GM23248 (cell line): ENCODE data around the gene NMT1. TPM values are rescaled to one million over a fixed set of nuclear protein-coding genes. Genes with fewer than 3 reads are reported as not detected.
"Not testable (repeated sequence)": the region's sequence is repeated elsewhere in the genome, so short reads cannot be mapped to it uniquely, and the experiment has no call there.

Experiments used
- DNase-seq: peaks from one replicate; pipeline ENCODE4 v3.0.0-alpha.2; 2015
- H2AFZ ChIP-seq: fragments of 200-600 bp; sonication (generic); 2 replicates; pipeline ENCODE4 v1.6.1; 2016; ENCODE audit warnings: antibody characterized with exemption
- H3F3A ChIP-seq: fragments of 200-600 bp; sonication (generic); 2 replicates; pipeline ENCODE4 v1.6.1; 2016; ENCODE audit warnings: mild to moderate bottlenecking, antibody characterized with exemption, mixed run types; ENCODE audit not compliant: insufficient read depth
- H3K27ac ChIP-seq: fragments of 200-600 bp; sonication (generic); 2 replicates; pipeline ENCODE4 v1.5.1; 2016; ENCODE audit warnings: mild to moderate bottlenecking
- H3K27me3 ChIP-seq: fragments of 200-600 bp; sonication (generic); replicated peaks from 2 replicates; pipeline ENCODE4 v1.6.1; 2016; ENCODE audit warnings: mild to moderate bottlenecking; ENCODE audit not compliant: insufficient read depth
- H3K36me3 ChIP-seq: fragments of 200-600 bp; sonication (generic); 2 replicates; pipeline ENCODE4 v1.6.1; 2016; ENCODE audit warnings: low read depth, mild to moderate bottlenecking
- H3K4me1 ChIP-seq: fragments of 200-600 bp; sonication (generic); 2 replicates; pipeline ENCODE4 v1.6.1; 2016; ENCODE audit warnings: mild to moderate bottlenecking; ENCODE audit not compliant: insufficient read depth
- H3K4me2 ChIP-seq: fragments of 200-600 bp; sonication (generic); one replicate; pipeline ENCODE4 v1.6.1; 2016; ENCODE audit warnings: mild to moderate bottlenecking; ENCODE audit not compliant: unreplicated experiment
- H3K4me3 ChIP-seq: fragments of 200-600 bp; sonication (generic); 2 replicates; pipeline ENCODE4 v1.5.1; 2016; ENCODE audit warnings: mild to moderate bottlenecking
- H3K79me2 ChIP-seq: fragments of 200-600 bp; sonication (generic); 2 replicates; pipeline ENCODE4 v1.6.1; 2016; ENCODE audit warnings: mild to moderate bottlenecking; ENCODE audit not compliant: insufficient read depth
- H3K9ac ChIP-seq: fragments of 200-600 bp; sonication (generic); 2 replicates; pipeline ENCODE4 v1.6.1; 2016; ENCODE audit warnings: mild to moderate bottlenecking
- H3K9me2 ChIP-seq: fragments of 200-600 bp; sonication (generic); 2 replicates; pipeline ENCODE4 v1.6.1; 2016; ENCODE audit warnings: mixed run types, mild to moderate bottlenecking, moderate library complexity; ENCODE audit not compliant: insufficient read depth
- H3K9me3 ChIP-seq: fragments of 200-600 bp; sonication (generic); one replicate; pipeline ENCODE4 v1.6.1; 2017; ENCODE audit warnings: low read depth
- H4K20me1 ChIP-seq: fragments of 200-600 bp; sonication (generic); 2 replicates; pipeline ENCODE4 v1.6.0; 2016; ENCODE audit not compliant: insufficient read depth
- EZH2 ChIP-seq: fragments of 200-600 bp; sonication (generic); IDR thresholded peaks from 2 replicates; pipeline ENCODE4 v1.6.1; 2018; ENCODE audit warnings: antibody characterized with exemption, mild to moderate bottlenecking; ENCODE audit not compliant: insufficient read depth, poor library complexity, severe bottlenecking
- EZH2phosphoT487 ChIP-seq: fragments of 200-600 bp; sonication (generic); IDR thresholded peaks from 2 replicates; pipeline ENCODE4 v1.6.1; 2018; ENCODE audit warnings: antibody characterized with exemption, moderate library complexity, mild to moderate bottlenecking, low read depth; ENCODE audit not compliant: insufficient read depth
- WGBS, 2 experiments: methylation state at CpG; one replicate each; pipeline ENCODE4 v1.1.6; 2015 to 2017; ENCODE audit warnings: low lambda C conversion rate in 2 of 2, low coverage in 1 of 2; ENCODE audit errors: missing lambda C conversion rate in 2 of 2; 5-methylcytosine and 5-hydroxymethylcytosine counted together
- in situ Hi-C: fragments of 300-500 bp; cut with MboI; formaldehyde crosslinking; loops from 2 replicates; pipeline ENCODE4 v1.15.0; 2020
- polyA plus RNA-seq: library from polyadenylated mRNA; unstranded; fragments of >200 nt; fragmentation: Nextera tagmentation; extraction: Ambion mirVana; gene quantifications from 2 replicates; pipeline ENCODE4 v1.2.1, GENCODE V29; 2016
- total RNA-seq: library from RNA; depleted of rRNA; stranded (reverse); fragments of >200 nt; shearing (Covaris generic); gene quantifications from 2 replicates; pipeline ENCODE4 v1.2.3, GENCODE V29; 2014

Gene NMT1
- total and polyA plus RNA-seq, 2 experiments from 2014 or later = 61.8 to 95.7 TPM

DNA sequence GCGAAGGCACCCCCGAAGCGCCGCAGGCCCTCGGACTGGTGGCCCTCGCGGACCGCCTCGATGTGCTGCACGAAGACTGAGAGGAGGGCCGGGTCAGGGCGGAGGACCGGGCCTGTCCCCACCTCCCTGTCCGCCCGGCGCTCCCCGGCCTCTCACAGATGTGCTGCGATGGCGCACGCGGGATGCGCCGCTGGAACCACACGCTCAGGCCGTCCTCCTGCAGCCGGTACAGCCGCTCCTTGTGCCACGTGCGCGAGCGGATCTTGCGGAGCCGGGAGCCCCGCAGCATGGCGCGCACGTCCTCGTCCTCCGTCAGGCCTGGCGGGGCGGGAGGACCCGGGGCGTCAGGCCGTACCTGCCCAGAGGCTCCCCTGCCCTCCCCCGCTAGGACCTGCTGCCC, 59.9 kb downstream of the NMT1 start:
- Histone ChIP-seq H3K27ac (no peak overlapping the region), H3K4me2 (no peak overlapping the region), H2AFZ (no peak overlapping the region), H3K9me3 (no peaks in the 10 kb centered on the region), H3K9me2 (no peaks in the 10 kb centered on the region), H3K4me3 (no peak overlapping the region), H3K36me3 (no peaks in the 10 kb centered on the region; the same call in 1 of the 2 replicates), H3K4me1 (peaks cover 31% of the 10 kb centered on the region), H3K79me2 (peaks cover 37% of the 10 kb centered on the region), H3F3A (no peaks in the 10 kb centered on the region), H3K27me3 (no peaks in the 10 kb centered on the region), H4K20me1 (no peaks in the 10 kb centered on the region), H3K9ac (no peak overlapping the region)
- WGBS, 2 experiments = 94 to 96% methylated on average over 27 to 45 of the region's 45 CpGs
- DNase-seq = no peak
- TF ChIP-seq EZH2 (no peak), EZH2phosphoT487 (no peak)
- in situ Hi-C loops = loop anchor here (5.0 to 10.0 kb wide), 2 partner anchors 66 to 199 kb away; partner anchors contain the start of gene DCAKD

DNA sequence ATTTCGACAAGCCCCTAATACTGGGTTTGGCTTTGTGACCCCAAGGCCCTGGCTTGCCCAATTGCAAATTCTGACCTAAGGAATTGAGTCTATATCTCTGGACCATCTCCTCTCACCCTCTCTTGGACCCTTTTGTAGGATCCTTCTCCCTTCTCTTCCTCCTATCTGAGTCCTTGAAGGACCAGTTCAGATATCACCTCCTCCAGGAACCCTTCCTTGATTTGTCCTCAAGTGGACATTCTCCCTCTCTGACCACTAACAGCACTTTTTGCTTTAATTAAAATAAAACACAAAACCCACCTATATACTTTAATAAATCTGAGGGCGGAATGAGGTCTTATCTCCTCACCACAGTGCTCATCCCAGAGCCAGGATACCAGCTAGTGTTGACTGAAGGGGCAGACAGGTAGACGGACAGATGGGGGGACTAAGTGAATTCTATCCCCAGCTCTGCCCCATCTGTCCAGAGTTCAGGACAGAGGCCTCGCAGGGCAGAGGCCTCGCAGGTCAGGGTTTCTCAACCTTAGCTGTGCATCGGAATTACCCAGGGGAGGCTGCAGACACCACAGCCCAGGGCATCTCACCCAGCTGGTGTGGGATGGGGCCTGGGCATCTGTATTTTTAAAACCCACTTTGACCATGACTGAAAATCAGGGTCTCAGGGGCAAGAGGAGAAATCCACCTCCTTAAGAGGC, 62.1 kb downstream of the NMT1 start:
- Histone ChIP-seq H3K9me3 (no peaks in the 10 kb centered on the region), H4K20me1 (no peaks in the 10 kb centered on the region), H3K4me1 (peaks cover 40% of the 10 kb centered on the region), H3K27ac (0 out of 2 replicates have a peak overlapping the region, but pooled peaks have one; percentile 15), H3K36me3 (no peaks in the 10 kb centered on the region), H3K9me2 (no peaks in the 10 kb centered on the region), H3K4me3 (no peak overlapping the region), H3K79me2 (peaks cover 44% of the 10 kb centered on the region), H3F3A (no peaks in the 10 kb centered on the region), H2AFZ (no peak overlapping the region), H3K9ac (peak overlapping the region; percentile 25; the same call in 1 of the 2 replicates), H3K27me3 (no peaks in the 10 kb centered on the region), H3K4me2 (peak overlapping the region; percentile 76)
- TF ChIP-seq EZH2 = no peak
- no peak for TF ChIP-seq EZH2phosphoT487
- in situ Hi-C loops = loop anchor here (5.0 to 10.0 kb wide), 2 partner anchors 68 to 201 kb away; partner anchors contain the start of gene DCAKD
- WGBS, 2 experiments = 84 to 88% methylated on average over 6 of the region's 6 CpGs
- no peak for DNase-seq

DNA sequence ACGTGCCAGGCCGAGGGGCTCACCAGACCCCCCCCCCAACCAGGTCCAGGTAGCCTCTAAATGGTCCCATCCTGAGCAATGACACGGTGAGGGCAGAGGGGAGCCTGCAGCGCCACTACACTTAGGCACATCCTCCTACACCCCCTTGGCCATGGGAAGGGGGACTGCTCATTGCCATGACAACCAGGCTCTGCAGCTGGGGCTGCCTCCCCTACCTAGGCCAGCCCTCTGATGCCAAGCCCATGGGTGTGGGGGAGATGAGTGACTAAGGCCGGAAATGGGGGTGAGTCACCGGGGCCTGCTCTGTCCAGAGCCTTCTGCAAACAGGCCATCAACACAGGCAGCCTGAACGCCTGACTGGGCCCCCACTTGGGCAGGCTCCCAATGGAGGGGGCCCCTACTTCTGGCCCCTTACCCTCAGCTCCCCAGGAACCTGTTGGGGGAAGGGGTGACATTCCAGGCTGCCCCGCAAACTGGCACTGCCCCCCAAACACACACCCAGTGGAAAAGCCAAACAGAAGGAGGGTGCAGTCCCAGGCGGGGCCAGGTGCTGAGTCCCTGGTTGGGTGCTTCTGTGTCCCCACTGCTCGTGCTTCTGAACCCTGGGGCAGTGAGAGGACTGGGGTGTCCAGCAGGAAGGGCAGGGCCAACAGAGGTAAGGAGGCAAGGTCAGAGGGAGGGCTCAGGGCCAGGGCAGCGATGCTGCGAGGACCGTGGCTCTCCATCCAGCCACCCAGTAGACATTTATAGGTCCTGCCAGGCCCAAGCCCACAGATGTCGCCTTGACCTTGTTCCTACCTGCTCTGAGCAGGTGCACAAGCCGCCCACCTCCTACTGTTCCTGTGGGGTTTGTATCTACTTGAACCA, 63.0 kb downstream of the NMT1 start:
- TF ChIP-seq EZH2phosphoT487 (no peak), EZH2 (no peak)
- peak overlapping the region; percentile 74 for H3K9ac ChIP-seq

DNA sequence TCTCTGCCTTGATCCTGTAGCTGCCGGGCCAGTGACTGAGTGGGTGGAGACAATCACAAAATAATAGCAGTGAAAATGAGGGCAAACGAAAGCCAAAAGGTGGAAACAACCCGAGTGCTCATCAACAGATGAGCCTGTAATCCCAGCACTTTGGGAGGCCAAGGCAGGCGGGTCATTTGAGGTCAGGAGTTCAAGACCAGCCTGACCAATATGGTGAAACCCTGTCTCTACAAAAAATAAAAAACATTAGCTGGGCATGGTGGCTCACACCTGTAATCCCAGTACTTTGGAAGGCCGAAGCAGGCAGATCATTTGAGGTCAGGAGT, 63.6 kb downstream of the NMT1 start:
- not testable (repeated sequence) for H3K27me3 ChIP-seq, DNase-seq, H3K9me2 ChIP-seq, H3F3A ChIP-seq, H4K20me1 ChIP-seq, H3K4me3 ChIP-seq, H3K4me2 ChIP-seq, H3K36me3 ChIP-seq, H3K9me3 ChIP-seq
- Histone ChIP-seq H3K79me2 (peaks cover 54% of the 10 kb centered on the region), H3K9ac (peak overlapping the region; percentile 74), H2AFZ (peak overlapping the region; percentile 56; the same call in 1 of the 2 replicates), H3K27ac (peak overlapping the region; percentile 57), H3K4me1 (peaks cover 43% of the 10 kb centered on the region)
- in situ Hi-C loops = loop anchor here (5.0 to 10.0 kb wide), 2 partner anchors 70 to 202 kb away; partner anchors contain the start of gene DCAKD
- WGBS, 2 experiments = 69 to 71% methylated on average over 5 of the region's 5 CpGs

More for the DNA sequence above, 63.0 kb downstream of the NMT1 start:
- Histone ChIP-seq H3K4me2 (peak overlapping the region; percentile 76), H3K36me3 (no peaks in the 10 kb centered on the region), H2AFZ (peak overlapping the region; percentile 56), H3F3A (no peaks in the 10 kb centered on the region), H3K27ac (peak overlapping the region; percentile 57), H3K9me3 (no peaks in the 10 kb centered on the region), H3K4me3 (no peak overlapping the region), H4K20me1 (no peaks in the 10 kb centered on the region), H3K27me3 (no peaks in the 10 kb centered on the region), H3K79me2 (peaks cover 48% of the 10 kb centered on the region), H3K9me2 (no peaks in the 10 kb centered on the region), H3K4me1 (peaks cover 43% of the 10 kb centered on the region)
- peak; percentile 94 for DNase-seq
- 55 to 57% methylated on average over 13 to 15 of the region's 15 CpGs for WGBS, 2 experiments
- in situ Hi-C loops = loop anchor here (5.0 to 10.0 kb wide), 2 partner anchors 69 to 202 kb away; partner anchors contain the start of gene DCAKD
